IPS-20b (cell line): ENCODE measurements around the gene FAM114A1.

ENCODE experiments used
- H3K27ac ChIP-seq: one replicate; pipeline ENCODE4 v1.5.1; 2013; ENCODE audit warnings: low read length
- H3K27me3 ChIP-seq: 2 replicates; pipeline ENCODE4 v1.6.1; 2013; ENCODE audit warnings: mild to moderate bottlenecking, low read length, inconsistent platforms; ENCODE audit not compliant: insufficient read depth
- H3K36me3 ChIP-seq: 2 replicates; pipeline ENCODE4 v1.6.1; 2013; ENCODE audit warnings: low read depth, mild to moderate bottlenecking, inconsistent platforms, low read length, moderate library complexity; ENCODE audit not compliant: insufficient read depth
- H3K4me1 ChIP-seq: 2 replicates; pipeline ENCODE4 v1.6.1; 2013; ENCODE audit warnings: mild to moderate bottlenecking, control low read depth, inconsistent platforms, low read length, moderate library complexity; ENCODE audit not compliant: insufficient read depth
- H3K4me3 ChIP-seq: 2 replicates; pipeline ENCODE4 v1.5.1; 2013; ENCODE audit warnings: mild to moderate bottlenecking, low read length, inconsistent platforms
- H3K9ac ChIP-seq: 2 replicates; pipeline ENCODE4 v1.6.1; 2013; ENCODE audit warnings: low read depth, mild to moderate bottlenecking, inconsistent platforms, low read length, moderate library complexity
- H3K9me3 ChIP-seq: 2 replicates; pipeline ENCODE4 v1.6.1; 2013; ENCODE audit warnings: mild to moderate bottlenecking, low read depth, low read length, inconsistent platforms; ENCODE audit not compliant: insufficient read depth

The FAM114A1 gene

DNA sequence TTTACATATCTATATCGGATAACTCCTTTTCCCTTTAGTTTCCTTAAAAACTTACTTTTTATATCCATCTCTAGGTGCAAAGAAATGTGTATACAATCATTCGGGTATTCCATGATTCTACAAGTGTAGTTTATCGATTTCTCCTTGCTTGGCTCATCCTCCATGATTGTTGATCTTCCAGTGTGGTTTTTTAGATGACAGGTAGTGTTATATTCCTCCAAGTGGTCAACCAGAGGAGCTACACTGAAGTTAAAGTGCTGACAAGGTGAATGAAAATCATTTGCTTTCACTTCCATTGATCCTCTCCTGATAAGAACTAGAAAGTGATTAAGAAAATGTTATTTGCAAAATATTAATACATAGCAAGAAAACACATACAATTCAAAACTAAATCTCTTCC, 126.1 kb downstream of the FAM114A1 start:
- no peak overlapping the region for H3K27ac ChIP-seq
- H3K36me3 ChIP-seq: no peaks in the 10 kb centered on the region
- no peaks in the 10 kb centered on the region for H3K27me3 ChIP-seq
- H3K9me3 ChIP-seq: no peaks in the 10 kb centered on the region
- no peak overlapping the region for H3K9ac ChIP-seq
- no peak overlapping the region for H3K4me3 ChIP-seq
- H3K4me1 ChIP-seq: no peaks in the 10 kb centered on the region

DNA sequence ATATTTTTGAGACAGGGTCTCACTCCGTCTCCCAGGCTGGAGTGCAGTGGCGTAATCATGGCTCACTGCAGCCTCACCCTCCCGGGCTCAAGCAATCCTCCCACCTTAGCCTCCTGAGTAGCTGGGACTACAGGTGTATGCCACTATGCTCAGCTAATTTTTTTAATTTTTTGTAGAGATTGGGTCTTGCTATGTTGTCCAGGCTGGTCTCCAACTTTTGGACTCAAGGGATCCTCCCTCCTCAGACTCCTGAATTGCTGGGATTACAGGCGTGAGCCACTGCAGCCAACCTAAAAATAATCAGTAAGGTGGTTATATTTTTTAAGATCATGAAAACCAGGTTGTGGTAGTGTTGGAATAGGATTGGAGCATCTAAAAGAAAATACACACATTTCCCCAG, 126.5 kb downstream of the FAM114A1 start:
- H3K9me3 ChIP-seq: peaks cover 1% of the 10 kb centered on the region; the same call in 1 of the 2 replicates
- no peak overlapping the region for H3K27ac ChIP-seq
- no peak overlapping the region for H3K4me3 ChIP-seq
- H3K27me3 ChIP-seq: no peaks in the 10 kb centered on the region
- H3K4me1 ChIP-seq: no peaks in the 10 kb centered on the region
- H3K36me3 ChIP-seq: no peaks in the 10 kb centered on the region
- H3K9ac ChIP-seq: no peak overlapping the region
